Kidney capillary endothelial cell (primary cell): Measurements from ENCODE around the gene HOXB3.

Experiments used
- DNase-seq: peaks from one replicate; pipeline ENCODE4 v3.0.0-alpha.2; 2018; ENCODE audit warnings: low spot score

The HOXB3 gene

GRCh38 chr17:48569674-48570324 lies 20.2 kb downstream of the HOXB3 start:
- no peak for DNase-seq

- DNase-seq: no peak
Measured at GRCh38 chr17:48569240-48569582, 20.8 kb downstream of the HOXB3 start.

GRCh38 chr17:48568499-48569239 lies 21.4 kb downstream of the HOXB3 start:
- no peak for DNase-seq

- no peak for DNase-seq
Measured at GRCh38 chr17:48567646-48568354, 22.2 kb downstream of the HOXB3 start.

- no peak for DNase-seq
Measured at GRCh38 chr17:48567209-48567608, 22.8 kb downstream of the HOXB3 start.

GRCh38 chr17:48566717-48567116 lies 23.3 kb downstream of the HOXB3 start:
- no peak for DNase-seq

DNA sequence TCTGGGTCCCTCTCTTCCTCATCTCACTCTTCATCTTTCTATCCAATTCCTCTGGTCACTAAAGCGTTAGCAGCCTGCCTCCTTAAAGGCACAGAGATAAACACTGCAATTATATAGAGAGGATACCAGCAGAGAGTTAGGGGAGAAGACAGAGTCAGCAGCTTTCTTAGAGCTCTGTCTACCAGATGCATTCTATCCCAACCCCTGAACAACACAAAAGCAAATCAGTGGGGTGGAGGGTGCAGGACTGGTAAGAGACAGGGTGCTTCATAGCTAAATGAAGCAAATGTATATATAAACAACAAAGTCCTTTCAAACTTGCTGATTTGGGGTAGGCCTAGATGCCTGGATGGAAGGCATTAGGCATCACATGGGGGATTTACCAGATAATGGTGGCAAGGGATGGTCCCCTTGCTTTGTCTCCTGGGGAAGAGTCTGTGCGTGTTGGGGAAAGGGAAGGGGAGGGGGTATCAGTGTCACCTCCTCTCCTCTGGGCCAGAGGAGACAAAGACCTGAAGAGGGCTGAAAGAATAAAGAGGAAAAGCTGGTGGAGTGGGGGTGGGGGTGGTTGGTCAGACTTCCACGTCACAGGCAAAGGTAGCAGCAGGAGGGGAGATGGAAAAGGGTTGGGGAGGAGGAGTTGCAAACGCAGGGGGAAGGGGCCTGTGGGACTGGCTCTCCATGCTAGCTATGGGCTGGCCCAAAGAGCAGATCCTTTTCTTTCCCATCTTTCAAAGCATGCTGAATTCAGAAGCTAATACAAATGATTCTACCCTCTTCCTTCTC lies 23.9 kb downstream of the HOXB3 start:
- no peak for DNase-seq

GRCh38 chr17:48565022-48565554 lies 25.0 kb downstream of the HOXB3 start:
- DNase-seq: no peak

DNA sequence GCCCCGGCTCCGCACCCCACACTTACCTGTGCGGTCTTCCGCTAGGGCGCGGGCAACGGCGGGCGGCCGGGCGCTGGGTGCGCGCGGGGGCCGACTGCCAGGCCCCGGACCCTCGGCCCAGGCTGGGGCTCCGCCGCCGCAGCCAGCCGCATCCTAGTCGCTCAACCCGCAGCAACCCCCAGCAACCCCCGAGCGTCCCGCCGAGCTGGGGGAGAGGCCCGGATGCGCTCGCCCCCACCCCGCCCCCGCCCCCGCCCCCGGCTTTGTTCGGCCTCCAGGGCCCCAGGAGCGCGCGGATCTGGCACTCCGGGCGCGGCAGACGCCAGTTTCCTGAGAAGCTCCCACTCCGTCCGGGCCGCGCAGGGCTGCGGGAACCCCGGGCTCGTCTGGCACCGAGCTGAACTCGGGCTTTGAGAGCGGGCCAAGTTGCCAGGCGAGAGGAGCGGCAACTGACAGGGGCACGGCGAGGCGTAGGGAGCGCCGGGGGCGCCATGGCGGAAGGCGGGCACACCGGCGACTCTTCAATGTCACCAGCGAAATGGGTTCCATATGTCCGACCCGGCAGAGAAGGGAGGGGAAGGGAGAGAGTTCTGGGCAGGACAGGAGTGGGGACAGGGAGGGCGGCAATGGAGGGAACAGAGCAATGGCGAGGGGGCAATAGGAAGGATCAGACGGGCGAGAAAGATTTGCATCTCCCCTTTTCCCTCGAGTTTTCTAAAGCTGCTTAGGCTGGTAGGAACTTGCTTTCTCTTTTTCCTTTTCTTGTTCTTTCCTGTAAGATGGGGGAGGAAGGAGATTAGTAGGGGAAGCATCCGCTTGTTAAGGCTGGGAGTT lies 25.6 kb downstream of the HOXB3 start:
- no peak for DNase-seq

DNA sequence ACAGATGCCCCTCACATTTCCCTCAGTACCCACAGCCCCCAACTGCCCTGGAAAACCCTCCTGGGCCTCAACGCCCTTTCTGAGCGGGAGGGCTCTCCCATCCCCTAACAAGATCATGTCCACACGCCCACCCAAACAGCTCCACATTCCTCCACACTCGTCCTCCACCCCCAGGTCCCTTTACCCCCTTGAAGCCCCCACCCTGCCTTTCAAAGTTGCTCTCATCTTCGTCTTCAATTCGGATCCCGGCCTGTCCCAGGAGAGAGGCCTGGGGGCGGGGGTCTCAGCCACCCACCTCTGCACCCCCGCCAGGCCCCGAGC lies 26.2 kb downstream of the HOXB3 start:
- no peak for DNase-seq

DNA sequence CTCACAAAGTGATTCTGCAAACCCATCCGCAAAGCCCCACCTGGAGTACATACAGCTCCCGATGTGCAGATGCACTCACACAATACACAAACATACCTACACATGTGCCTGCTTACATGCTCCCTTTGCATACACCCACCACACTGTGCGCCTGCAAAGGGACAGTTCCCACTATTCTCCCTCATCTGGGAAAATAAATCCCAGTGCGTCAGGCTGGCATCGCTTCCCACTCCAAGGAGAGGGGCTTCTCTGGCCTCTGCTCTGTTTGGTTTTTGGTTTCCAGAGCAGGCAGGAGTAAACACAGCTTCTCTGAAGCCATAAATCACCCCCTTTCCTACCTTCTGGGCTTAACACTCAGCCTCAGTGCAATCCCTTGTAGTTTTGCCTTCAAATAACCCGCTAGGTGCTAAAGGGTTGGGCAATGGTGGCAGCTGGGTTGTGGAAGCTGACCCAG lies 26.6 kb downstream of the HOXB3 start:
- DNase-seq: no peak

DNA sequence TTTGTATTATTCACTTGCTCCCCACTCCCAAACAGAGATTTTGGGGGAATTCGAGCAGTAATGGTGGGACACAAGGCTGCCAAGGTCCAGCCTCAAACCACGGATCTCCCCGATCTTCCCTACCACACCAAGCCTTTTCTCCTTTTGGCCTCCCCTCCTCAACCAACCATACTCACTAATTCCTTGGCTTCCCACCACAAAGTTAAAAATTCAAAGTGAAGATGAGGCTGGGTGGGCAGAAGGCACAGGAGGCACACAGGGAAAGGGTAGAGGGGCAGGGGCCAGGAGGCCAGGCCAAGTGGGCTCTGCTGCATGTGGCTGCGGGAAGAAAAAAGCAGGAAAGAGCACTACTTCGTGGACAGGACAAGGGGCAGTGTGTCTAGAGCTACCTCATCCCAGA lies 27.1 kb downstream of the HOXB3 start:
- DNase-seq: no peak

DNA sequence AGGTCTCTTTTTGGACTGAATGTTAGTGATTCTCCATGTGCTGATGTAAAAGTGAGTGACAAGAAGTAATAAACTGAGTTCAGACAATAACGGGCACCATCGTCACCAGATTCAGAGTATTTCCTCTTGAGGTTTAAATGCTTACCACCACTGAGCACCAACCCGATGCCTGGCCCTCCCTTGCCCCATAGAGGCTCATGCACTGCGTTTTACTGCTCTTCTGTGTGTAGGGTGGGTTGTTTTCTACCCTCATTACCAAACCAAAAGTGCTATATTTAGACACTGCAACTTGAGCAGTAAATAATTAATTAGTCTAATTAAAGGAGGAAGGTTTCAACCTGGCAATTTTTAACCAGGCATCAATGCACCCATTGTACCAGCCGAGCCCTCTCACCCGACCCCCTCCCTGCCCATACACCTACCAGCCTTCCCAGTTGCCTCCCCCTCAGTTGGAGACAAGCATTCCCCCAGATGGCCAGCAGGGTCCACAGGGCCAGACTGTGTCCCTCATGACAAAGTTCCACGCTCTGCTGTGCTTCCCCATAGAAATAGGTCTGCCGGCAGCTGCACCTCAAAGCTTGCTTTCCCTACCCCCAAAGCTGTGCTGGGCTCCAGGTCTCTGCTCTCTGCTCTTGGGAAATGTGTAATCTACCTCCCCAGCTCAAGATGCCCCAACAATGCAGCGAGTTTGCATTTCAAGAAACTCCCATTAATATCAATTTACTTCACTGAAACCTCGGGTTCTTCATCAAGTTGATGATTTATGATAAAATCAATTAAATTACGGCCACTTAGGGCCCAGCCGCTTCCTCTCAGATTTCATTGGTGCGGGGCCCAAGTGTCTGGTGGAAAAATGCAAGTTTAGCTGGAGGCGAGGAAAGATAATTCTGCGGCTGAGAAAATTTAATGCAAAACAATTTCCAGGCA lies 27.9 kb downstream of the HOXB3 start:
- no peak for DNase-seq

DNA sequence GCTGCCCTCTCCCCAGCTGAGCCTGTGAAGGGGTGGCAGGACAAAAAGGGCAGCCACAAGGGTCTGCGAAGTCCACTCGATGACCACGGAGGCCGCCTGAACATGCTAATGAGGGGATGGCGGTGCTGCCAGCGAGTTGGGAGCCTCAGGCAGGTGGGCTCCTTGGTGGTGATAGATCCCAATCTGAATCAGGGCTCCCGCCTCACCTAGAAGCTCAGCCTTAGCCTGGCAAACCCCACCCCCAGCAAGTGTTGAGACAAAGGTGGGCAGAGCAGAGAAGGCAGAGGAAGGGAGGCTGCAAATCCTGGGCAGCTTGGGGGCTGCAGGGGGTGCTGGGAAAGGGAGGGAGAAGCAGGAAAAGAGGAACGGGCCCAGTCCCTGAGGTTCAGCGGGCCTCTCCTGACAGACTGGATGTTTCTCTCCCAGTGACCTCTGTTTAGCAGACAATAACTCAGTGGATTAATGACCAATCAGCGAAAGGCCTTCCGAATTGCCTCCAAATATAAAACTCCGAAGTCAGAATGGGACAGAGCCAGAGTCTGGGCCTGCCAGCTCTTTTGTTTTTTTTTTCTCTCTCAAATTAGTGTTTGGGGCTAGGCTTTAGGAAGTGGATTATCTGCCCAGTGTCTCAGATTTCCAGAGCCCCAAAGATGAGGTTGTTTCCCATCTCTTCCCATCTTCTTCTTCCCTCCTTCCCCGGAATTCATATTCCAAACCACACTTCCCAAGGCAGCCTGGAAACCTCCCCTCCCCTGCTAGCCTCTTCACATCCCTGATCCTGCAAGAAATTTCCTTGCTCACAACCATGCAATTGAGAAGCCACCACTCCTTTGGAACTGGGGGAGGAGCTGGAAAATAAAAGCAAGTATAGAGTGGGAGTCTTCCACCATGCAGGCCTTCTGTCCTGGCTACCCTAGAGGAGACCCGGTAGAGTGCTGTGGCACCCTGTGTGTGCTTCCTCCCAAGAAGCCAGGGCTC lies 29.9 kb downstream of the HOXB3 start:
- no peak for DNase-seq

DNA sequence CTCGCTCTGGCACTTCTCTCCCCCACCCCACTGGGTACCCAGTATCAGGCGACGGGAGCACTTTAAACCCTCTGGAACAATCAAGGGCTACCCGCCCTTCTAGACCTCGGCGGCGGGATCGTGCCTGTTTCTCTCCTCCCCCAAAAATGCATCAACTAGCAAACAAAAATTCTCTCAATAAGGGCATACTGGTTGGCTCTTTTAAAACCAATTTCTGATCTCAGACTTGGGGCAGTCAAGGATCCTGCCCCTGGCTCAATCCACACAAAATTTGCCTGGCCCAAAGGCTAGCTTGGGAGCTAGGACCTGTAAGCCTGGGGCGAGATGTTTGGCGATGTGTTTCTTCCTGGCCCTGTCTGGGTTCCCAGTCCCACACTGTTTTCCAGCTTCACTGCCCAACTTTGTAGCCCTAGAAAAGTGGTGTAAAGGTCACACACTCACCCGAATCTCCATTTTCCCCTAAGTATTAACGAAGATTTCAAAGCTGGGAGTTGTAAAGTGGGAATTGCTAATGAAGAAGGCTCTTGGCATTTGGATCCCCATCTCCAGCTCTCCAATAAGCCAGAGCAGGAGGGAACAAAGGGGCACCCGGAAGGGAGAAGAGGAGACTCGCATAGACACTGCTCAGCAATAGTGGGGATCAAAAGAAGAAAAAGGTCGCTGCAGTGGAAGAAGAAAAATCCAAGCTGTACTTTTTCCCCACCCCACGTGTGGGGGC lies 30.8 kb downstream of the HOXB3 start:
- no peak for DNase-seq

GRCh38 chr17:48558831-48559121 lies 31.3 kb downstream of the HOXB3 start:
- DNase-seq: no peak

GRCh38 chr17:48558057-48558830 lies 31.8 kb downstream of the HOXB3 start:
- no peak for DNase-seq
